HEK293T (cell line): ENCODE data around the gene ITPKC.
"Not testable (repeated sequence)": the region's sequence is repeated elsewhere in the genome, so short reads cannot be mapped to it uniquely, and the experiment has no call there.

Experiments used
- FOXM1 ChIP-seq: fragments of 450-650 bp; IDR thresholded peaks from 2 replicates; pipeline ENCODE4 v1.6.1; 2017; ENCODE audit warnings: mild to moderate bottlenecking, borderline replicate concordance
- SP1 ChIP-seq: fragments of 450-650 bp; IDR thresholded peaks from 2 replicates; pipeline ENCODE4 v1.6.1; 2017
- TARDBP ChIP-seq: fragments of 450-650 bp; IDR thresholded peaks from 2 replicates; pipeline ENCODE4 v1.6.1; 2016

DNA sequence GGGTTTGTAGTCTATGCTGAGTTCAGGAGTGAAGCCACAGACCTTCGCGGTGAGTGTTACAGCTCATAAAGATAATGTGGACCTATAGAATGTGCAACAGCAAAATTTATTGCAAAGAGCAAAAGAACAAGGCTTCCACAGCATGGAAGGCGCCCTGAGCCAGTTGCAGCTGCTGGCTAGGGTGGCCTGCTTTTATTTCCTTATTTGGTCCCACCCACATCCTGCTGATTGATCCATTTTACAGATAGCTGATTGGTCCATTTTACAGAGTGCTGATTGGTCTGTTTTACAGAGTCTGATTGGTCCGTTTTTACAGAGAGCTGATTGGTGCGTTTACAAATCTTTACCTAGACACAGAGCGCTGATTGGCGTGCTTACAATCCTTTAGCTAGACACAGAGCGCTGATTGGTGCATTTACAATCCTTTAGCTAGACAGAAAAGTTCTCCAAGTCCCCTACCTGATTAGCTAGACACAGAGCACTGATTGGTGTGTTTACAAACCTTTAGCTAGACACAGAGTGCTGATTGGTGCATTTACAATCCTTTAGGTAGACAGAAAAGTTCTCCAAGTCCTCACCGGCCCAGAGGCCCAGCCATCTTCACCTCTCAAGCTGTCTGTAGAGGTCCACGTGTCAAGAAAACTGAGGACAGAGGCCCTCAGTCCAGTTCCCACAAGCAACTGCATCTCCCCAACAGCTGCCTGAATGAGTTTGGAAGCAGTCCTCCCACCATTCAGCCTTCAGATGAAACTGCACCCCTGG lies 54.4 kb downstream of the ITPKC start:
- not testable (repeated sequence) for TF ChIP-seq FOXM1, TARDBP, SP1
